ENCODE measurements around the gene CLDN14. TPM values are rescaled to one million over a fixed set of nuclear protein-coding genes. Genes with fewer than 3 reads are reported as not detected.

The CLDN14 gene
- total RNA-seq, 4 donors from 2014 or later = not detected

GRCh38 chr21:36516281-36516680 lies 36.4 kb upstream of the CLDN14 start:
- WGBS = 46% methylated on average over 3 of the region's 3 CpGs
- intact Hi-C loops (cut with DNase I) = no loop called here

GRCh38 chr21:36513430-36513829 lies 33.5 kb upstream of the CLDN14 start:
- Histone ChIP-seq H3K36me3 (no peaks in the 10 kb centered on the region), H3K27me3 (peaks cover 0 to 29% (median 0%) of the 10 kb centered on the region in 4 donors), H3K27ac (replicated peaks in 1 of 4) (no peak overlapping the region), H3K4me3 (no peak overlapping the region), H3K4me1 (no peaks in the 10 kb centered on the region), H3K9me3 (no peaks in the 10 kb centered on the region)
- no peak for TF ChIP-seq EP300 (IDR thresholded peaks at IDR 0.05)
- no peak for TF ChIP-seq CTCF (IDR thresholded peaks at IDR 0.05)
- TF ChIP-seq POLR2AphosphoS5 (IDR thresholded peaks at IDR 0.05) = no peak
- TF ChIP-seq POLR2A (IDR thresholded peaks at IDR 0.05; ENCODE audit: low read depth) = no peak
- DNase-seq (ENCODE audit: extremely low spot score) = no peak
- intact Hi-C loops (cut with DNase I) = no loop called here
- WGBS = 81% methylated on average over 1 of the region's 1 CpG

More at GRCh38 chr21:36516281-36516680, 36.4 kb upstream of the CLDN14 start:
- TF ChIP-seq POLR2AphosphoS5 (IDR thresholded peaks at IDR 0.05) (no peak), CTCF (IDR thresholded peaks at IDR 0.05) (no peak), POLR2A (IDR thresholded peaks at IDR 0.05; ENCODE audit: low read depth) (no peak), EP300 (IDR thresholded peaks at IDR 0.05) (no peak)
- H3K4me1 ChIP-seq = no peaks in the 10 kb centered on the region
- H3K27me3 ChIP-seq = peaks cover 0 to 21% (median 0%) of the 10 kb centered on the region in 4 donors
- no peaks in the 10 kb centered on the region for H3K36me3 ChIP-seq
- H3K27ac ChIP-seq (replicated peaks in 1 of 4) = no peak overlapping the region
- no peaks in the 10 kb centered on the region for H3K9me3 ChIP-seq
- no peak for DNase-seq (ENCODE audit: extremely low spot score)
- no peak overlapping the region for H3K4me3 ChIP-seq

GRCh38 chr21:36512971-36513370 lies 33.0 kb upstream of the CLDN14 start:
- H3K4me1 ChIP-seq = no peaks in the 10 kb centered on the region
- 86% methylated on average over 5 of the region's 5 CpGs for WGBS
- no peak for TF ChIP-seq CTCF (IDR thresholded peaks at IDR 0.05)
- no peak for TF ChIP-seq POLR2AphosphoS5 (IDR thresholded peaks at IDR 0.05)
- no peak for TF ChIP-seq POLR2A (IDR thresholded peaks at IDR 0.05; ENCODE audit: low read depth)
- no peak for TF ChIP-seq EP300 (IDR thresholded peaks at IDR 0.05)
- H3K36me3 ChIP-seq = no peaks in the 10 kb centered on the region
- H3K9me3 ChIP-seq = no peaks in the 10 kb centered on the region
- no peak overlapping the region for H3K27ac ChIP-seq (replicated peaks in 1 of 4)
- intact Hi-C loops (cut with DNase I) = no loop called here
- no peak overlapping the region for H3K4me3 ChIP-seq
- H3K27me3 ChIP-seq = peaks cover 0 to 29% (median 0%) of the 10 kb centered on the region in 4 donors
- DNase-seq (ENCODE audit: extremely low spot score) = no peak

GRCh38 chr21:36511484-36512220 lies 31.7 kb upstream of the CLDN14 start:
- no peak overlapping the region for H3K4me3 ChIP-seq
- H3K27me3 ChIP-seq = peaks cover 0 to 29% (median 0%) of the 10 kb centered on the region in 4 donors
- H3K27ac ChIP-seq (replicated peaks in 1 of 4) = no peak overlapping the region
- no peaks in the 10 kb centered on the region for H3K4me1 ChIP-seq
- no peaks in the 10 kb centered on the region for H3K36me3 ChIP-seq
- no peak for DNase-seq (ENCODE audit: extremely low spot score)
- H3K9me3 ChIP-seq = no peaks in the 10 kb centered on the region
- 59% methylated on average over 5 of the region's 5 CpGs for WGBS
- TF ChIP-seq EP300 (IDR thresholded peaks at IDR 0.05) (no peak), POLR2A (IDR thresholded peaks at IDR 0.05; ENCODE audit: low read depth) (no peak), CTCF (IDR thresholded peaks at IDR 0.05) (no peak), POLR2AphosphoS5 (IDR thresholded peaks at IDR 0.05) (no peak)
- intact Hi-C loops (cut with DNase I) = no loop called here

Measured in esophagus muscularis mucosa (tissue), 4 donors.